HG03575 (cell line): ENCODE measurements around the gene GRIN2D.

Experiments
- ATAC-seq: cut with Tn5 transposase; IDR thresholded peaks from one replicate; pipeline ENCODE4 v1.9.1; 2021; ENCODE audit not compliant: unreplicated experiment, insufficient number of reproducible peaks, low FRiP score; ENCODE audit errors: extremely low read depth

The GRIN2D gene

DNA sequence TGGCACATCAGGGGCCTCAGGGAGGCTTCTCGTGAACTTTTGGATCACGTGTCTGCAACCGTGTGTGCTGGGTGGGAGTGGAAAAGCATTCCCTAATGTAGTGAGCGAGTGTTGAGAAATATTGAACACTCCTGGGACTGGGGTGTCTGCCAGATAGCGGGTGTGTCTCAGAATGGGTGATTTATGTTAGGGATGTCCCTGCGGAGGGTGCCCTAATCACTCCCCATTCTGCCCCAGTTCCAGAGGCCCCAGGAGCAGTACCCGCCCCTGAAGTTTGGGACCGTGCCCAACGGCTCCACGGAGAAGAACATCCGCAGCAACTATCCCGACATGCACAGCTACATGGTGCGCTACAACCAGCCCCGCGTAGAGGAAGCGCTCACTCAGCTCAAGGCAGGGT, 28.1 kb downstream of the GRIN2D start:
- no peak for ATAC-seq

DNA sequence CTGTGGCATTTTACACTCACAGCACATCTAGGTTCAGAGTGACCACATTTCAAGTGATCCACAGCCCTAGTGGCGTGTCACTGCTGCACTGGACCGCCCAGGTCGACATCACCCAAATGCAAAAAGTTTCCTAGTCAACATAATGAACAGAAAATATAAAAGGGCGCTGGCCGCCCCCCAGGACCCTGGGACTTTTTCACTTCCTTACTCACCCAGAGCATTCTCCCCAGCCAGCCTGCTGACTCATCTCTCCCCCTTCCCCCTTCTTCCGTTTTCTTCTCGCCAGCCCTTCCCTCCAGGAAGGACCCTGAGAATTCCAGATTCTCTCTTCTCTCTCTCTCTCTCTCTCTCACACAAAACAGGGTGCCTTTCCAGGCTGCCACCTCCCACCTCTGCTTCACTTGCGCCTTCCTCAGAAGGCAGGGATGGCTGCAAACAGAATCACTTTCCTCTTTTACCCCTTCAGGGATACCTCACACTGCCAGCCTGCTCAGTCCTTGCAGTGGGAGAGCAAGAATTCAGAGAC, 31.3 kb downstream of the GRIN2D start:
- no peak for ATAC-seq

DNA sequence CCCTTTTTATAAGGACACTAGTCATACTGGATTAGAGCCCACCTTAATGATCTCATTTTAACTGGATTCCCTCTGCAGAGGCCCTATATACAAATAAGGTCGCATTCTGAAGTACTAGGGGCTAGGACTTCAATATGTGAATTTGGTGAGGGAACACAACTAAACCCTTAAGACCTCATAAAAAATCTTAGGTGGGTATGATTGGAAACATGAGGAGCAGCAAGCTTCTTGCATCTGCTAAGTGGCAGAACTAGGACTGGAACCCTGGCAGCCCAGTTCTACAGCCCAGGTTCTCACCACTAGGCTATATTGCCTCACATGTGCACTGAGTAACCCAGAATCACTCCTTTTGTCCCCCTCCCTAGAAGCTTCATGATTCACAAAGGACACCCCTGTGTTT, 35.2 kb downstream of the GRIN2D start:
- ATAC-seq: no peak

DNA sequence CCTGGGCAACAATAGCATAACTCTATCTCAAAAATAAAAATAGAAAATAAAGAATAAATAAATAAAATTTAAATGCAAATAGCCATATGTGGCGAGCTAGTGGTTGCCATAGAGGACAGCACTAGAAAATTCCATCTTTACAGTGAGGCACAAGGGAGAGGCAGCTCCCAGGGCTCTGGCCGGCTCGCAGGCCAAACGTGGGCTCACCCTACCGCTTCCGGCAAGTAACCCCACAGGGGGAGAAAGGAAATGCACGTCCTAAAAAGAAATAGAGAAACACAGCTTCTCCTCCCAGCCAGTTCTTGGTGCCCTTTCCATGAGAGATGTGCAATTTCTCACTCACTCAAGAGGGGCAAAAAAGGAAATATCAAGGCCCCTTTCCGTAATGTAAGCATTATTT, 39.9 kb downstream of the GRIN2D start:
- no peak for ATAC-seq

DNA sequence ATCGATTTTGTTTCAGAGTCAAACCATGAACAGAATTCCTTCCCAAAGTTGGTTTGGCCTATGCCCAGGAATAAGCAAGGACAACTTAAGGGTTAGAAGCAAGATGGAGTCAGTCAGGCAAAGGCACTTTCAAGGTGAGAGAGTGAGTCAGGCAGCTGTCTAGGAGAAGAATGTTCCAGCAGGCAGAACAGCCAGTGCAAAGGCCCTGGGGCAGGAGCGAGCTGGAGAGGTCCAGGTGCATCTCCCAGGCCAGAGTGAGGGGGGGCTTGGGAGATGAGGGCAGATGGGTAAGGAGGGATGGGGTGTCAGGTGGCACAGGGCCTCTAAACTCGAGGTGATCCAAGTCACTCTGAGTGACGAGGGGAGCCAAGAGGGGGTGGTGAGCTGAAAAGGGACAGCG, 43.1 kb downstream of the GRIN2D start:
- ATAC-seq: no peak

- no peak for ATAC-seq
Observed at GRCh38 chr19:48441360-48442050, 48.0 kb downstream of the GRIN2D start.

GRCh38 chr19:48442116-48443035, 48.9 kb downstream of the GRIN2D start:
- ATAC-seq: no peak

- no peak for ATAC-seq
Observed at GRCh38 chr19:48443256-48443655, 49.8 kb downstream of the GRIN2D start.
